K562 (cell line): ENCODE measurements around the gene MAPRE2. TPM values are rescaled to one million over a fixed set of nuclear protein-coding genes. Genes with fewer than 3 reads are reported as not detected.

Experiments
- EWSR1 ChIP-seq: fragments of 450-650 bp; IDR thresholded peaks from 2 replicates; pipeline ENCODE4 v1.6.1; 2018; ENCODE audit warnings: borderline replicate concordance, mild to moderate bottlenecking, low read depth, moderate library complexity; ENCODE audit not compliant: partially characterized antibody
- KLF16 ChIP-seq: IDR thresholded peaks from 2 replicates; pipeline ENCODE4 v1.6.1; 2016; ENCODE audit warnings: antibody characterized with exemption
- ZBTB11 ChIP-seq, 3 experiments: fragments of 200-800 bp in 1 of 3; fragments of 250-450 bp in 1 of 3; fragments of 450-650 bp in 1 of 3; sonication (Bioruptor Pico) in 1 of 3; sonication (Bioruptor generic) in 1 of 3; formaldehyde crosslinking in 1 of 3; IDR thresholded peaks; 2 replicates each; pipeline versions ENCODE4 v1.6.1 to v1.8.0; 2016 to 2022; ENCODE audit warnings: mild to moderate bottlenecking in 2 of 3, missing genetic modification characterization in 2 of 3, missing compliant biosample characterization in 1 of 3, moderate library complexity in 1 of 3
- ZBTB17 ChIP-seq: fragments of 450-650 bp; formaldehyde crosslinking; IDR thresholded peaks from 2 replicates; pipeline ENCODE4 v1.4.0; 2020; ENCODE audit warnings: mild to moderate bottlenecking
- ZMIZ1 ChIP-seq, 2 experiments: fragments of 150-350 bp in 1 of 2; IDR thresholded peaks; 2 replicates each; pipeline ENCODE4 v1.6.1; 2012 to 2016; ENCODE audit warnings: low read depth in 2 of 2, low read length in 2 of 2, mild to moderate bottlenecking in 1 of 2, moderate library complexity in 1 of 2
- polyA plus RNA-seq, 8 experiments: library from polyadenylated mRNA; depleted of rRNA in 4 of 8; stranded (reverse) in 5 of 8; unstranded in 3 of 8; fragments of >200 nt; fragmentation: Nextera tagmentation in 2 of 8; fragmentation: Illumina TruSeq in 1 of 8; extraction: Ambion mirVana in 2 of 8; extraction: Trizol in 1 of 8; gene quantifications; 2 replicates each; pipeline versions ENCODE4 v1.2.1 to v1.2.3, GENCODE V29; 2011 to 2014; ENCODE audit warnings: inconsistent platforms in 1 of 8, missing spikeins in 1 of 8
- total RNA-seq, 7 experiments: library from RNA; depleted of rRNA in 6 of 7; stranded (reverse); fragments of >200 nt in 6 of 7; fragmentation: Illumina TruSeq in 2 of 7; extraction: Trizol in 2 of 7; gene quantifications; 2 replicates each; pipeline versions ENCODE4 v1.2.1 to v1.2.3, GENCODE V29; 2011 to 2021; ENCODE audit warnings: low replicate concordance in 1 of 7

MAPRE2 gene
- total and polyA plus RNA-seq, 9 of the 15 experiments (the other 6 are each of a cell fraction or from before 2014, with no cell fraction given), result 32.3 to 70.7 (median 40.7) TPM

DNA sequence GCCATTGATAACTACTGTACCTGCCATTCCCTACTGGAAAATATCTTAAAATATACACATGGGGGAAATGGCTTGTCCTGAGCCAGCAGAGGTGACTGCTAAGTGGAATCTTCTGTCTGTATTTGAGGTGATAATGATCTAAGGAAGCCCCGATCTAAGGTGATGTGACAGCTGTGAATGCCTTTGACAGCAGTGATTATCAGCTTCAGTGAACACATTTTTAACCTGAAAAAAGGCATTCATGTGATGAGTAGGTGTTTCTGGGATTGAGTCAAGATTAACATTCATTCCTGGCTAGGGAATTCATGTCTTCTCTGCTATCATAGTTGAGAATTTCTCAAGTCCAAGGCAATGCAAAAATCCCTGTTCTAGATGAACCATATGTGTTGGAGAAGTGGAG lies 9.1 kb upstream of the MAPRE2 start (continued):
- no peak for TF ChIP-seq ZMIZ1 (IDR thresholded peaks at IDR 0.05; ENCODE audit: low read depth in 2 of 2, low read length in 2 of 2)
- TF ChIP-seq KLF16, result no peak
- TF ChIP-seq ZBTB11 (CRISPR knock-in tag; IDR thresholded peaks at IDR 0.05), result no peak
- TF ChIP-seq ZBTB17 (CRISPR knock-in tag), result no peak
- no peak for TF ChIP-seq EWSR1
- TF ChIP-seq, all 486 proteins: peak for 0
